ENCODE results near the gene ACTG1. TPM values are rescaled to one million over a fixed set of nuclear protein-coding genes. Genes with fewer than 3 reads are reported as not detected.

The ACTG1 gene
- total RNA-seq, 2 experiments from 2014 or later, result 3,566 to 4,759 TPM

- no peak for ATAC-seq
- peak; percentile 51 for DNase-seq
- Mint-ChIP-seq H3K4me3 (peak overlapping the region; percentile 94), H3K27me3 (no peaks in the 10 kb centered on the region), H3K36me3 (peaks cover 19% of the 10 kb centered on the region), H3K9me3 (ENCODE audit: low read depth) (no peaks in the 10 kb centered on the region), H3K4me1 (peaks cover 33% of the 10 kb centered on the region), H3K27ac (peak overlapping the region; percentile 89)
- CTCF ChIA-PET, result interaction anchor here (0.6 to 4.4 kb wide), 6 partner anchors 22 to 896 kb away, joined by 3 to 15 read pairs (median 4); partner anchors contain the start of genes ARL16, FAAP100 and HGS
Measured at GRCh38 chr17:81515530-81516041, 3.0 kb upstream of the ACTG1 start.

- H3K27ac Mint-ChIP-seq, result peak overlapping the region; percentile 89
- ATAC-seq, result peak; percentile 47
- H3K4me3 Mint-ChIP-seq, result peak overlapping the region; percentile 94
- H3K27me3 Mint-ChIP-seq, result no peaks in the 10 kb centered on the region
- peaks cover 34% of the 10 kb centered on the region for H3K4me1 Mint-ChIP-seq
- peak; percentile 79 for DNase-seq
- no peaks in the 10 kb centered on the region for H3K9me3 Mint-ChIP-seq (ENCODE audit: low read depth)
- CTCF ChIA-PET, result interaction anchor here (0.6 to 4.4 kb wide), 6 partner anchors 22 to 896 kb away, joined by 3 to 15 read pairs (median 4); partner anchors contain the start of genes ARL16, FAAP100 and HGS
- H3K36me3 Mint-ChIP-seq, result peaks cover 25% of the 10 kb centered on the region
Measured at GRCh38 chr17:81514739-81515529, 2.3 kb upstream of the ACTG1 start.

GRCh38 chr17:81514489-81514738, 1.8 kb upstream of the ACTG1 start:
- Mint-ChIP-seq H3K4me3 (peak overlapping the region; percentile 79), H3K36me3 (peaks cover 30% of the 10 kb centered on the region), H3K27me3 (no peaks in the 10 kb centered on the region), H3K9me3 (ENCODE audit: low read depth) (no peaks in the 10 kb centered on the region), H3K27ac (peak overlapping the region; percentile 92), H3K4me1 (peaks cover 40% of the 10 kb centered on the region)
- peak; percentile 0 for ATAC-seq
- no peak for DNase-seq
- CTCF ChIA-PET, result interaction anchor here (1.0 kb wide), 1 partner anchor 30 kb away, joined by 3 read pairs; no protein-coding TSS in a partner anchor

- peak; percentile 4 for ATAC-seq
Measured at GRCh38 chr17:81513753-81514488, 1.3 kb upstream of the ACTG1 start.

GRCh38 chr17:81513372-81513752, 763 bp upstream of the ACTG1 start:
- H3K9me3 Mint-ChIP-seq (ENCODE audit: low read depth), result no peaks in the 10 kb centered on the region
- peak; percentile 25 for ATAC-seq
- H3K27me3 Mint-ChIP-seq, result no peaks in the 10 kb centered on the region
- CTCF ChIA-PET, result interaction anchor here (0.7 to 1.0 kb wide), 2 partner anchors 29 to 88 kb away, joined by 3 read pairs; no protein-coding TSS in a partner anchor
- peaks cover 40% of the 10 kb centered on the region for H3K36me3 Mint-ChIP-seq
- H3K4me3 Mint-ChIP-seq, result peak overlapping the region; percentile 79
- peak; percentile 87 for DNase-seq
- peaks cover 43% of the 10 kb centered on the region for H3K4me1 Mint-ChIP-seq
- peak overlapping the region; percentile 92 for H3K27ac Mint-ChIP-seq

More at GRCh38 chr17:81513753-81514488, 1.3 kb upstream of the ACTG1 start:
- no peaks in the 10 kb centered on the region for H3K27me3 Mint-ChIP-seq
- peaks cover 45% of the 10 kb centered on the region for H3K4me1 Mint-ChIP-seq
- peaks cover 35% of the 10 kb centered on the region for H3K36me3 Mint-ChIP-seq
- H3K4me3 Mint-ChIP-seq, result peak overlapping the region; percentile 79
- peak overlapping the region; percentile 92 for H3K27ac Mint-ChIP-seq
- peak; percentile 64 for DNase-seq
- H3K9me3 Mint-ChIP-seq (ENCODE audit: low read depth), result no peaks in the 10 kb centered on the region
- CTCF ChIA-PET, result interaction anchor here (0.7 to 1.0 kb wide), 2 partner anchors 29 to 87 kb away, joined by 3 read pairs; no protein-coding TSS in a partner anchor

- peak overlapping the region; percentile 89 for H3K27ac Mint-ChIP-seq
- H3K4me3 Mint-ChIP-seq, result peak overlapping the region; percentile 99
- H3K27me3 Mint-ChIP-seq, result no peaks in the 10 kb centered on the region
- H3K4me1 Mint-ChIP-seq, result peaks cover 35% of the 10 kb centered on the region
- peak; percentile 68 for DNase-seq
- H3K9me3 Mint-ChIP-seq (ENCODE audit: low read depth), result no peaks in the 10 kb centered on the region
- H3K36me3 Mint-ChIP-seq, result peaks cover 44% of the 10 kb centered on the region
- CTCF ChIA-PET, result interaction anchor here (1.0 to 1.6 kb wide), 2 partner anchors 27 to 40 kb away, joined by 3 to 5 read pairs; partner anchors contain the start of gene FAAP100
- no peak for ATAC-seq
Measured at GRCh38 chr17:81511804-81512561, 616 bp downstream of the ACTG1 start.

- H3K36me3 Mint-ChIP-seq, result peaks cover 44% of the 10 kb centered on the region
- H3K9me3 Mint-ChIP-seq (ENCODE audit: low read depth), result no peaks in the 10 kb centered on the region
- peaks cover 30% of the 10 kb centered on the region for H3K4me1 Mint-ChIP-seq
- no peak for ATAC-seq
- peak overlapping the region; percentile 99 for H3K4me3 Mint-ChIP-seq
- H3K27ac Mint-ChIP-seq, result peak overlapping the region; percentile 89
- no peak for DNase-seq
- CTCF ChIA-PET, result interaction anchor here (1.6 kb wide), 1 partner anchor 41 kb away, joined by 3 read pairs; the partner anchor contains the start of gene FAAP100
- no peaks in the 10 kb centered on the region for H3K27me3 Mint-ChIP-seq
Measured at GRCh38 chr17:81511554-81511803, 1.1 kb downstream of the ACTG1 start.

- DNase-seq (peak; percentile 70), ATAC-seq (no peak)
- H3K9me3 Mint-ChIP-seq (ENCODE audit: low read depth), result no peaks in the 10 kb centered on the region
- peaks cover 25% of the 10 kb centered on the region for H3K4me1 Mint-ChIP-seq
- peak overlapping the region; percentile 89 for H3K27ac Mint-ChIP-seq
- no peaks in the 10 kb centered on the region for H3K27me3 Mint-ChIP-seq
- peak overlapping the region; percentile 99 for H3K4me3 Mint-ChIP-seq
- peaks cover 44% of the 10 kb centered on the region for H3K36me3 Mint-ChIP-seq
- CTCF ChIA-PET, result interaction anchor here (0.7 to 2.4 kb wide), 3 partner anchors 8 to 41 kb away, joined by 3 to 8 read pairs (median 3); partner anchors contain the start of gene FAAP100
Measured at GRCh38 chr17:81510785-81511553, 1.6 kb downstream of the ACTG1 start.

- H3K27me3 Mint-ChIP-seq, result peaks cover 2% of the 10 kb centered on the region
- ATAC-seq (no peak), DNase-seq (no peak)
- H3K27ac Mint-ChIP-seq, result peak overlapping the region; percentile 89
- no peaks in the 10 kb centered on the region for H3K9me3 Mint-ChIP-seq (ENCODE audit: low read depth)
- CTCF ChIA-PET, result interaction anchor here (0.7 to 2.4 kb wide), 2 partner anchors 8 to 26 kb away, joined by 3 to 8 read pairs; no protein-coding TSS in a partner anchor
- H3K4me3 Mint-ChIP-seq, result peak overlapping the region; percentile 99
- peaks cover 19% of the 10 kb centered on the region for H3K4me1 Mint-ChIP-seq
- peaks cover 43% of the 10 kb centered on the region for H3K36me3 Mint-ChIP-seq
Measured at GRCh38 chr17:81509972-81510784, 2.4 kb downstream of the ACTG1 start.

- Mint-ChIP-seq H3K27me3 (peaks cover 7% of the 10 kb centered on the region), H3K36me3 (peaks cover 43% of the 10 kb centered on the region), H3K4me1 (peaks cover 19% of the 10 kb centered on the region), H3K4me3 (peak overlapping the region; percentile 99), H3K27ac (peak overlapping the region; percentile 89), H3K9me3 (ENCODE audit: low read depth) (no peaks in the 10 kb centered on the region)
- ATAC-seq, result no peak
- CTCF ChIA-PET, result interaction anchor here (0.8 to 2.4 kb wide), 4 partner anchors 9 to 92 kb away, joined by 3 to 12 read pairs (median 6); no protein-coding TSS in a partner anchor
- DNase-seq, result no peak
Measured at GRCh38 chr17:81509207-81509971, 3.2 kb downstream of the ACTG1 start.

- peaks cover 43% of the 10 kb centered on the region for H3K36me3 Mint-ChIP-seq
- H3K9me3 Mint-ChIP-seq (ENCODE audit: low read depth), result no peaks in the 10 kb centered on the region
- CTCF ChIA-PET, result interaction anchor here (0.8 to 2.4 kb wide), 4 partner anchors 10 to 92 kb away, joined by 3 to 12 read pairs (median 6); no protein-coding TSS in a partner anchor
- H3K27ac Mint-ChIP-seq, result peak overlapping the region; percentile 89
- ATAC-seq (no peak), DNase-seq (no peak)
- peaks cover 19% of the 10 kb centered on the region for H3K4me1 Mint-ChIP-seq
- peak overlapping the region; percentile 99 for H3K4me3 Mint-ChIP-seq
- H3K27me3 Mint-ChIP-seq, result peaks cover 7% of the 10 kb centered on the region
Measured at GRCh38 chr17:81508639-81509206, 3.9 kb downstream of the ACTG1 start.

Measured in activated CD8-positive, alpha-beta memory T cell treated with anti-CD3 and anti-CD28 coated beads, Interleukin-2, amount 10 ng/mL, durations not matched to agents 7 days and 5 days (primary cell).